HG03108 (cell line): Measurements from ENCODE around the gene MBD6.
"Not testable (repeated sequence)": the region's sequence is repeated elsewhere in the genome, so short reads cannot be mapped to it uniquely, and the experiment has no call there.

Experiments
- ATAC-seq: cut with Tn5 transposase; IDR thresholded peaks from one replicate; pipeline ENCODE4 v1.9.1; 2021; ENCODE audit warnings: moderate library complexity; ENCODE audit not compliant: unreplicated experiment

Gene MBD6

DNA sequence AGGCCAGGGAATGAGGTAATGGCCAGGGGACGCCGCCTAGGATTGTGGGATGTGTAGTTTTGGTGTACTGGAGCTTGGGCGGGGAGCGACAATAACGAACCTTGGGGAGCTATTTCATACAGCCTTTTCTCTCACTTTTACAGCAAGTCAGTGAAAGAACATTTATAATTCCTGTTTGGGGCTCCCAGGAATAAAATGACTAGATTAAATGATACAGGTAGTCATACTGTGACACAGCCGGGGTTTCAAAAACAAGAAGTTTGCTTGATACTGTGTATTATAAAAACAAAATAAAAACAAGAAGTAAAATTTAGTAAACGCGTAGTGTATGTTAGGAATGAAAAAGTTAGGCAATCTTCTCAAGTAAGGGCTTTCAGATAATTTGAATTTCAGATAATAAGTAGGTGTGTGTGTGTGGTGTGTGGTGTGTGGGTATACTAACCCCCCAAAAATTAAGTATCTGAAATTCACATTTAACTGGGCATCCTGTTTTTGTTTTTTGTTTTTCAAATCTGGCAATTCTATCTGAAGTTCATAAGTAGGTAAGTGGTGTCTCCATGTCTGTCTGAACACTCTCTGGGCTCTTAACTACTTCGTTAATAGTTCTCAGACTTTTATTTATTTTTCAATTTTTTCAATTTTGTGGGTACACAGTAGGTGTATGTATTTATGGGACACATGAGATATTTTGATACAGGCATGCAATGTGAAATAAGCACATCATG is 24.8 kb downstream of the MBD6 start:
- no peak for ATAC-seq

DNA sequence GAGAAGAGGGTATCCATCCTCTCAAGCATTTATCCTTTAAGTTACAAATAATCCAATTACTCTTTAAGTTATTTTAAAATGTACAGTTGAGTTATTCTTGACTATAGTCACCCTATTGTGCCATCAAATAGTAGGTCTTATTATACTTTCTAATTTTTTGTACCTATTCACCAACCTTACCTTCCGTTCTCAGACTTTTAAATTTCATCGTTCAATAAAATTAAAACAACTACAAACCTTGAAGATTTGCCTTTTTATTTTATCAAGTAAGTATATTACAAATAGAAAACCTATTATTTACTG is 25.3 kb downstream of the MBD6 start:
- ATAC-seq, result no peak

DNA sequence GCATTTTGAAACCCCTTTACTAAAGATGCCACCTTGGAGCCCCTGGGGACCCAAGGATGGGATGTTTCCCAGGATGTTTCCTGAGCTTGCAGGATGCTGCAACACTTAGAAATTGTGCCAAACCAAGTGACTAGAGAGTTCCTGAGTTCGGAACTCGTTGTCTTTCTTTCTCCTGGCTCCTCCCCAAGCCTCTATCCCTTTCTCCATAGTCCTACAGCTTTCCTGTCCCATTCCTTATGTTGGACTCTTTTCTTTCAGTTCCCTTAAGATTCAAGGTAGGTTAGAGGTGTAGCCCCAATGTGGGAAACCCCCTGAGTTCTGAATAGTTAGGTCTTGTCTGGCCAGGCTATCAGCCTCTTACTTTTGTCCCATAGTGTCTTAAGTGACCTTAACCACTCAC is 25.9 kb downstream of the MBD6 start:
- ATAC-seq, result no peak

DNA sequence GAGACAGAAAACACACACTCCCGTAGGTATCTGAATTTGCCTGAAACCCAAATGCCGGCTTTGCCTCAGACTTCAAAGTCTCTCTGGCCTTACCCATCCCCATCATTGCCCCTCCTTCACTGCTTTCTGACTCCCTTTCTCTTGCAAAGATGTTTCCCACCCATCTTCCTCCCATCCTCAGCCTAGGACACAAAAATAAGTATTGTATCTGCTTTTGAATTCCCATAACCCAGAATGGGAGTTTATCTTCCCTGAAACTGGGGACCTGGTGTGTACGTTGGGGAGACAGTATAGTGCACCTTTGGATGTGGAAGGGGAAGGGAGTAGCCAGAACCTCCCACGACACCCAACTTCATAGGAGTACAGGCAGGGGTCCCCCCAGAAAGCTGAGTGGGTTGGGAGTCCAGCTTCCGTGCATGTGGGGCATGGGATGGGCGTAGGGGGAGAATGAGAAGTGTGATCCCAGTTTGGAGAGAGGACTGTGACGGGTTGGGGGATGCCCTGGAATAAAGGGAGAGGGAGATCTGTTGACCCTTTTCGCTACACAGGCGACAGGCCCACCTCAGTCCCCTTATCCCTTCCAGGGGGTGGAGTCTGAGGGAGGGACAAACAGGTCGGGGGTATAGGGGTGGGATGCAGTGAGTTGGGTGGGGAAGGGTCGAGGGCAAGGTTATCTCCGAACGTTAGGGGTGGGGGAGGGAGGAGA is 26.7 kb downstream of the MBD6 start:
- no peak for ATAC-seq

DNA sequence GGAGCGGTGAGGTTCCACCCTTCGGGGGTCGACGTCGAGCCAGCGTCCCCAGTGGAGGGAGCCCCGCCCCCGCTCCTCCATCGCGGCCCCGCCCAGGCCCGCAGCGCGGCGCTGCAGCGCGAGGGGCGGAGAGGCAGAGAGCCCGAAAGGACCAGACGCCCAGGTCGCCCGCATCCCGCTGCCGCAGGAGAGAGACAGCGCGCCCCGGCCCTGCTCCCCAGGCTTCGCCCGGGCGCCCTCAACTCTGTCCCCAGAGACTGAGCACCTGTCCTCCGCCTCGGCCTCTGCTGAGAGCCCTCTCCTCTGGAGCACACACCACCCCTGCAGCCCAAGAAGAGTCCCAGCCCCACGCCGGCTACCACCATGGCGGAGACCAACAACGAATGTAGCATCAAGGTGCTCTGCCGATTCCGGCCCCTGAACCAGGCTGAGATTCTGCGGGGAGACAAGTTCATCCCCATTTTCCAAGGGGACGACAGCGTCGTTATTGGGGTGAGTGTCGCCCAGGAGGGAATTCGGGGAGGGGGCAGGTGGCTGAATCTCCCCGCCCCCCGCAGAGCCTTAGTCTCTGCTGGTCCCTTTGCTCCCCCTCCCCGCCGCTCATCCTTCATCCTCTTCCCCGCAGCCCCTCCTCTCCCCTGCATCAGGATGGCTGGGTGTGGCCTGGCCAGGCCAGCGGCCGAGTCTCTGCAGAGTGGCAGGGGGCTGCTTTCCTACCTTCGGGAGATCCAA is 27.5 kb downstream of the MBD6 start, which contains the start of gene KIF5A:
KIF5A (plus strand) TSS at position 136 of the 732 bp plus-strand sequence; CDS start at position 364, 228 bp downstream.
- ATAC-seq, result no peak

DNA sequence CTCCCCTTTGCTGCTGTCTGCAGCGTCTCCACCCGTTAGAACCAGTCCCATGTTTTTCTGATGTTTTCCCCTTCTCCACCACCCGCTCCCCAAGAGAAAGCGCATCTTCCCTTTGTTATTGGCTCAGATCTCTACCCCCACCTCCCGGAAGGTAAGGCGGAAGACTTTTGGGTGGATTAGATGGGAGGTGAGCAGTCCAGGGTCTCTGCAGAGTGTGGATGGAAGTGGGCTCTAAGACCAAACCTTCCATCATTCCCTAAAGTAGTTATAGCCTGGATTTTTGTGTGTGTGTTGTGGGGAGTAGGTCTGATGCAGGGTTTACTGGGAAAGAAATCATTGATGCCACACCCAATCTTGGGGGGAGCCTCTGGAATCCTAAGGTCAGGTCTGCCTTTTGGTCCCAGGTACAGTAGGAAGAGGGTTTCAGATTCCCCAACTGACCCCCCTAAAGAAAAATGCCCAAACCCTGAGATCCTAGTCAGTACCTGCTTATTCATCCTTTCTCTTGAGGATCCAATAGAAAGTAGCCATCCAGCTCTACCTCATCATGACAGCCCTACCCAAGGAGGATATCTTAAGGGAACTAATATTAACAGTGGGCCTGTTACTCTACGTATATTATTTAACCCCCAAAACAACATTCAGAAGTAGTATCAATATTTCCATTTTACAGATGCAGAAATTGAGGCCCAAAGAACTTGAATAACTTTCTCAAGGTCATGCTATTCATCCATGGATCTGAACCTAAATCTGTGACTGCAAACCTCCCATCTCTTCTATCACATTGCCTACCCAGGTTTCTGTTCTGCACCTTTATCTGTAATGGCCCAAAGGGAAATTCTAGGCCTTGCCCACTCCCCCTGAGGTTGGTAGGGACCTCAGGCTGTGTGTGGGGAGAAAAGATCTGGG is 28.3 kb downstream of the MBD6 start:
- no peak for ATAC-seq

DNA sequence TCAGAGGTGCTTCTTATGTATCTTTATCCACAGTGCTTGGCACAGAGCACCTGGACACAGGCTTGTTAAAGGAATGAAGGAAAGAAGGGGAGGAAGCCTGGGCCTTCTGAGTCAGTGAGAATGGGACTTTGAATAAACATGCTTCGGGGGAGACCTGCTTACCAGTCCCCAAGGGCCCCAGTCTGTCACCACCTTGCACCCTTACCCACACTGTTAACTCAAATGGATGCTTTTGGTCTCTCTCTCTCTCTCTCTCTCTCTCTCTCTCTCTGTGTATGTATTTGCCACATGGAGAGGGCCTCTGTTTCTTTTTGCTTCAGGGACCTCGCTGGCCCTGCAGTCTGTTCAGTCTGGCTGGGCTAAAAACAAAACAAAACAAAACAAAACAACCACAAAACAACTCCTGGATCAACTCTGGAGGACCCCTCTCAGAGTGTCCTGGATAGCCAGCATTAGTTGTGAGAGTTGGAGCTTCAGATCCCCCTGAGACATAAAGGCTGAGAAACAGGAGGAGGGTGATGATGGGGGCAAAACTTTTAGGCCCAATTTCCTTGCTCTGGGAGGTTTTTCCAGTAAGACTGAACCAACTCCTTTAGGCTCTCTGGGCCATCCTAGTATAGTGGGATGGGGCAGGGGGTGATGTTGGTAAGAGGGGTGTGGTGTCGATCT is 29.1 kb downstream of the MBD6 start:
- no peak for ATAC-seq

DNA sequence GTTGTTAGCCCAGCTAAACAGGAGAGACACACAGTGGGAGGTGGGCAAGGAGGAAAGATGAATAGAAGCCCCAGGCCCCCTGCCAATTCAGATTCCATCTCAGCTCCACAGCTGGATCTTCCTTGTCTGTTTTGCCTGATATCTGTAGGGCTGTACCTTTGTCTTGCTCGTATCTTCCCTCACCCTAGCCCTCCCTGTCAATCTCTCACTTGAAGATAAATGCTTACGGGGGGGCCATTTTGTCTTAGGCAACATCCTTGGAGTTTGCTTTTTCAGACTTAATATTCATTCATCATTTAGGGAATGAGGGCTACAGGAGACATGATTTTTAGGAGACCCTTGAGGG is 29.7 kb downstream of the MBD6 start:
- no peak for ATAC-seq

DNA sequence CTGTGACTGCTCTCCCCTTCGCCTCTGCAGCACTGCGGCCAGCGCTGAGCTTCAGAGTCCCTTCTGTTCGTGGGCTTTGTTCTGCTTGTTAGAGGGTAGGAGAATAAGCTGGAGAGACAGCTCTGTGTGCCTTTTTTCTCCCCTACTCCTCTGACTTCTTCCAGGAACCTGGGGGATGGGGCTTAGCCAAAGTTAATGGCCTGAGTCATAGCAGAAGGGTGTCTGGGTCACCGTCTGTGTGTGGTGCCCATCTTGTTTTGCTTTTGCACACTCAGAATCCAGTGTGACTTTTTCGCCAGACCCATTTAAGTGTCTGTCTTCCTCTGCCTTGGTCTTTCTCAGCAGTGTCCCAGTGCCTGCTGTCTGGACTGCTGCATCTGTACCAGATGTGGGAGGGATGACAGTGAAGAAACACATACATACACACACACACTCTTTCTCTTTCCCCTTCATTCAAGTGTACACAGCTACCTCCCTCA is 30.2 kb downstream of the MBD6 start:
- ATAC-seq, result no peak

DNA sequence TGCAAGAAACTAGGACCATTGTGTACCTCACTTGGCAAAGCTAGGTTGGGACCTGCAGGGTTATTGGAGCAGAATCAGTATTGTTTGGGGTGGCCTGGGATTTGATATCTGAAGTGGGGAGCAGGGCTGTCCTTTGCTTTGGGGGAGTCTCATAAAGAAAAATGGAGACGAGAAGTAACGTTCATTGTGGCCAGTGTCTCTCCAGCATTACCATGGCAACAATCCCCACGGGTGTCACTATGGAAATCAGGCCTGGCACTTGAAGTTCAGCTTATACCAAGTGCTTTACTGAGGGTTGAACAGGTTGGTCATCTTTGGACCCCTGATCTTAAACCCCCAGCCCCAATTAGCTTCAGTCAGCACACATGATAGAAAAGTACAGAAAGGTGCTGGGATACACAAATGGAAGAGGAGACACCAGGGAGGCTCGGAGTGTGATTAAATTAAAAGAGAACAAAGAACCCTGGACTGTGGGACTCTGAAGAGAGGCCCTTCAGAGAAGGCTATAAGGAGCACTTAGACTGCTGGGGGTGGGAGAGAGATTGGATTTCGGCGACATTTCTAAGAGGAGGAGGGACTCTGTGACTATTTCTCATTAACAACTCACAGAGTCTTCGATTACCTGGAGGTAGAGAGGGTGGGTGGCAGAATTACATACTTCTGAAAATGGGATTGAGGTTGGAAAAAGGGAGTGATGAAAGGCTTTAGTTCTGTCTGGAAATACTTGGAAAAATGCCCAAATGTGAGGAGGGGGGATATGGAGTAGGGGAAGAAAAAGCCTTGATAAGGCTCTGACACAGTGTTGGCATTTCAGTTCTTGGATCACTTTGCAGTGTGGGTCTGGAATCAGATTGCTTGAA is 30.9 kb downstream of the MBD6 start:
- ATAC-seq, result no peak

DNA sequence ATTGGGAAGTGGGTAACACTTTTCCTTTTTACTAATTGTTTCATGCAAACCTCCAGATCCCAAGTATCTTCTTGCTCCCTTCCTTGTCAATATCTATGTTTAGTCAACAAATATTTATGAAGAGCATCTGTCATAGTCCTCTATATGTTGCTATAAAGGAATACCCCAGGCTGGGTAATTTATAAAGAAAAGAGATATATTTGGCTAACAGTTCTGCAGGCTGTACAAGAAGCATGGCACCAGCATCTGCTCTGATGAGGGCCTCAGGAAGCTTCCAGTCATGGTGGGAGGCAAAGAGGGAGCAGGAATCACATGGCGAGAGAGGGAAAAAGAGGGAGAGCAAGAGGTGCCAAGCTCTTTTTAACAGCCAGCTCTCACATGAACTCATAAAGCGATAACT is 31.8 kb downstream of the MBD6 start:
- ATAC-seq, result no peak

DNA sequence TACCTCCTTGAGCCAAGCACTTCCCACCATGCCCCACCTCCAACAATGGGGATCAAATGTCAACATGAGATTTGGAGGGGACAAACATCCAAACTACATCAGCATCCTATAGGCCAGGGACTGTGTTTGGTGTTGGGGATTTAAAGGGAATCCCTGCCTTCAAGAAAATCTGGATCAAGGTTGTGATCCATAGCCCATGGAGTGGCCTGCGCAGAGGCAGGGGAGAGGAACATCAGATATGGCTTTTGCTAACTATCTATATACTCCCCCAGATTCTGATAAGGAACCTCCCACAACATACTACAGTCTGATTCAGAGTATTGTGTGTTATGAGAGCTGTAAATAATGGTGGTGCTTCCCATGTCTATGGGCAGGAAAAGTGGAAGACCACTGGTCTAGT is 32.3 kb downstream of the MBD6 start:
- ATAC-seq, result no peak

DNA sequence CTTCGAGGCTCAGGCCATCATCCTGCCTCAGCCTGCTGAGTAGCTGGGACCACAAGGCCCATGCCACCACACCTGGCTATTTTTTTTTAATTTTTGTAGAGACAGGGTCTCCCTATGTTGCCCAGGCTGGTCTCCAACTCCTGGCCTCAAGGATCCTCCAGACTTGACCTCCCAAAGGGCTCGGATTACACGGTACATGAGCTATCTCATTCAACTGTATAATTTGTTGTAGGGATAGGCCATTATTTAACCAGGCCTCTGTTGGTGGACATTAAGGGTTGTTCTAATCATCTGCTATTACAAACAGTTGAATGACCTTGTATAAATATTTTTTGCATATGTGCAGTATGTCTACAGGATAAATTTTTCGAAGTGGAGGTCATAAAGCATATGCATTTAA is 36.2 kb downstream of the MBD6 start:
- ATAC-seq, result no peak

DNA sequence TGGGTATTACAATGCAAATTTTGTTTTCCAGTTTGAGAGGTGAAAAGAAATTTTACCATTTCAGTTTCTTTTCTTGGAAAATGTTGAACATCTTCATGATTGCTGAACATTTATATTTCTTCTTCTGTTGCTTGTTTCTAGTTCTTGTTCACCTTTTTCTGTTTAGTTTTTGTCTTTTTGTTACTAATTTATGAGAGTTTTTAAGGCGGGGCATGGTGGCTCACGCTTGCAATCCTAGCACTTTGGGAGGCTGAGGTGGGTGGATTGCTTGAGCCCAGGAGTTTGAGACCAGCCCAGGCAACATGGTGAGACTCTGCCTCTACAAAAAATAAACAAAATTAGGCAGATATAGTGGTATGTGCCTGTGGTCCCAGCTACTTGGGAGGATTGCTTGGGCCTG is 37.9 kb downstream of the MBD6 start:
- ATAC-seq, result no peak

DNA sequence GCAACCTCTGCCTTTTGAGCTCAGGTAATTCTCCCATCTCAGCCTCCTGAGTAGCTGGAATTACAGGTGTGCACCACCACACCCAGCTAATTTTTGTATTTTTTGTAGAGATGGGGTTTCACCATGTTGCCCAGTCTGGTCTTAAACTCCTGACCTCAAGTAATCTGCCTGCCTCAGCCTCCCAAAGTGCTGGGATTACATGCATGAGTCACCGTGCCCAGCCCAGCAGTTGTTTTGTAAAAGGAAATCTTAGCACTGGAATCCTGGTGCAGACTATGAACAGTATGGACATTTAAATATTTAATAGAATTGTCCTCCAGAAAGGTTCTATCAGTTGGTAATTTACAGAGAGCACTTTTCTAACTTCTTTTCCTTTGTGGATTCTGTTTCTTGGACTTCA is 38.5 kb downstream of the MBD6 start:
- ATAC-seq, result not testable (repeated sequence)

DNA sequence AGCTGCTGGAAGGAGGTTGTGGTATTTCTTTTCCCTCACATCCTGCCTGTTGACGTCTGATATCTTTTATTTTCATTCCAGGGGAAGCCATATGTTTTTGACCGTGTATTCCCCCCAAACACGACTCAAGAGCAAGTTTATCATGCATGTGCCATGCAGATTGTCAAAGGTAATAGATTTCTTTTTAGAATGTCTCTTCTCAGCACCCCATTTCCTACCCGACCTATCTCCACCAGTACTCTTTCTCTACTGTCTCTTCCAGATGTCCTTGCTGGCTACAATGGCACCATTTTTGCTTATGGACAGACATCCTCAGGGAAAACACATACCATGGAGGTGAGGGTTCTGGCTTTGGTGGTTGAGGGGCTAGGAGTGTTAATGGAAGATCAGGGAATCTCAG is 40.7 kb downstream of the MBD6 start:
- ATAC-seq, result no peak

DNA sequence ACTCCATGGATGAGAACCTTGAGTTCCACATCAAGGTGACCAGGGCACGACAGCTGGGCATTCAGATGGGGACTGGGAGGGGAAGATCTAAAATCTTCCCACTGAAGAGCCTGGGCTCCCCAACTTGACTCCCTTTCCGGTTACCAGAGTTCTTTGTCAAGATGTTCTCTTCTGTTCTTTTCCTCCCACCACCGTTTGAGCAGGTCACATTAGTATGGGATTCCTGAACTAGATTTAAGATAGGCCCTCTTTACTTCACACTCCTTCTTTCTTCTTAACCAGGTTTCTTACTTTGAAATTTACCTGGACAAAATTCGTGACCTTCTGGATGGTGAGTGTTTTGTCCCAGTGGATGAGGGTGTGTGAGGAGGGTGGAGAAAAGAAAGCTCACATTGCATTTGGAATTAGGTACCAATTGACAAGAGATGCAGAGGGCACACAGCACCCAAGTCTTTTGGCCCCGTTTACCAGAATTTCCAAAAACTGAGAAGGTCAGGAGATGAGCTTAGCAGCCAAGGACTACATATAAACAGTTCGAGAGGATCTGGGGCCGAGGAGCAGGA is 41.6 kb downstream of the MBD6 start:
- ATAC-seq, result no peak

DNA sequence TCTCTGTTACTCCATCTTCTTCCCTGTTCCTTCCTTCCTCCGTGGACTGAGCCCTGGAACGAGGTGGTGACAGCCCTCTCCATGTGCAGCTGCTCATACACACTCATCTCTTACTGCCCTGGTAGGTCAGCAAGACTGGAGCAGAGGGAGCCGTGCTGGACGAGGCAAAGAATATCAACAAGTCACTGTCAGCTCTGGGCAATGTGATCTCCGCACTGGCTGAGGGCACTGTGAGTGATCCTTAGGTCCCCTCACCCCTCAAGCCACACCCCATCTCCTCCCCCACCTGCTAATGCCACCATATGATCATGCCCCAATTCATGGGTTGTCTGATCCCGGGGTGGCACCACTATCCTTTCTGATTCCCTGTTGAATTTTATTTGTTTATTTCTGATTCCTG is 46.2 kb downstream of the MBD6 start:
- ATAC-seq, result no peak

DNA sequence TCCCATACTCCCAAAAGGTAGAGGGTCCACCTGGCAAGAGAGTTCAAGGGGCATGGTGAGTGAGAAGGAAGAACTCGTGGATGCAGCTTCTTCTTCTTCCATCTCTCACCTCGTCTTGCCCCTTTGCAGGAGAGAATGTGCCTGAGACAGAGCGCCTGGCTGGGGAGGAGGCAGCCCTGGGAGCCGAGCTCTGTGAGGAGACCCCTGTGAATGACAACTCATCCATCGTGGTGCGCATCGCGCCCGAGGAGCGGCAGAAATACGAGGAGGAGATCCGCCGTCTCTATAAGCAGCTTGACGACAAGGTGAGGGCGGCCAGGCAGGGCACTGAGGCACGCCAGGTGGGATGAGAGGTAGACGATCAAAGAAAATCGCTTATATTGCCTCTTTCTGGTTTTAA is 47.2 kb downstream of the MBD6 start:
- no peak for ATAC-seq
